DMS153 treated with DMSO at 0.1 percent for 48 hours (cell line): Measurements from ENCODE around the gene B2M.
"Not testable (repeated sequence)": the region's sequence is repeated elsewhere in the genome, so short reads cannot be mapped to it uniquely, and the experiment has no call there.

Experiments
- DNase-seq: peaks from one replicate; lab custom pipeline; 2025; ENCODE audit not compliant: unreplicated experiment; lab: John Stamatoyannopoulos, UW

Gene B2M

GRCh38 chr15:44720460-44721176 lies 9.3 kb downstream of the B2M start:
- no peak for DNase-seq

GRCh38 chr15:44722011-44722410 lies 10.7 kb downstream of the B2M start:
- no peak for DNase-seq

GRCh38 chr15:44726136-44726535 lies 14.8 kb downstream of the B2M start:
- no peak for DNase-seq

- no peak for DNase-seq
These were observed 15.5 kb downstream of the B2M start for GRCh38 chr15:44726568-44727484.

GRCh38 chr15:44727485-44728231 lies 16.3 kb downstream of the B2M start:
- no peak for DNase-seq

- DNase-seq = not testable (repeated sequence)
These were observed 16.9 kb downstream of the B2M start for GRCh38 chr15:44728232-44728575.

GRCh38 chr15:44728576-44729407 lies 17.5 kb downstream of the B2M start:
- peak; percentile 85 for DNase-seq

- DNase-seq = no peak
These were observed 18.3 kb downstream of the B2M start for GRCh38 chr15:44729408-44730127.

- no peak for DNase-seq
These were observed 23.6 kb downstream of the B2M start for GRCh38 chr15:44734839-44735481.

GRCh38 chr15:44735482-44736180 lies 24.3 kb downstream of the B2M start:
- DNase-seq = no peak

- no peak for DNase-seq
These were observed 25.0 kb downstream of the B2M start, which contains the start of gene TRIM69 for GRCh38 chr15:44736181-44736765. Gene TRIM69, plus strand, starts transcription at chr15:44736528. Its CDS starts 177 bp downstream, at chr15:44736705.

- DNase-seq = peak; percentile 14
These were observed 27.1 kb downstream of the B2M start for GRCh38 chr15:44738340-44738984.

GRCh38 chr15:44739222-44739847 lies 28.0 kb downstream of the B2M start:
- DNase-seq = not testable (repeated sequence)

- not testable (repeated sequence) for DNase-seq
These were observed 32.1 kb downstream of the B2M start for GRCh38 chr15:44743454-44743853.

GRCh38 chr15:44753345-44753744 lies 42.0 kb downstream of the B2M start:
- no peak for DNase-seq

- DNase-seq = no peak
These were observed 51.9 kb downstream of the B2M start for GRCh38 chr15:44763187-44763586.

GRCh38 chr15:44763848-44764247 lies 52.5 kb downstream of the B2M start:
- no peak for DNase-seq
